Memory B cell (primary cell): ENCODE data around the gene CTNNBIP1.

Experiments used
- ATAC-seq: fragments of 150-1000 bp; cut with Tn5 transposase; 2 replicates; pipeline ENCODE4 v1.10.0; 2021; ENCODE audit warnings: low read depth, mild to moderate bottlenecking, moderate library complexity
- DNase-seq, 2 donors: peaks; one replicate each; pipeline ENCODE4 v3.0.0; 2022; ENCODE audit warnings: low spot score in 2 of 2
- H3K27ac Mint-ChIP-seq: one replicate; pipeline ENCODE4 v1.8.0; 2022; ENCODE audit warnings: mild to moderate bottlenecking, moderate library complexity, mixed read lengths
- H3K27me3 Mint-ChIP-seq: one replicate; pipeline ENCODE4 v1.8.0; 2022; ENCODE audit warnings: mixed read lengths
- H3K36me3 Mint-ChIP-seq: one replicate; pipeline ENCODE4 v1.8.0; 2022; ENCODE audit warnings: mild to moderate bottlenecking, mixed read lengths
- H3K4me1 Mint-ChIP-seq: one replicate; pipeline ENCODE4 v1.8.0; 2022; ENCODE audit warnings: mixed read lengths
- H3K4me3 Mint-ChIP-seq: one replicate; pipeline ENCODE4 v1.8.0; 2022; ENCODE audit warnings: mild to moderate bottlenecking, moderate library complexity, mixed read lengths
- H3K9me3 Mint-ChIP-seq: one replicate; pipeline ENCODE4 v1.8.0; 2022; ENCODE audit warnings: mixed read lengths

The CTNNBIP1 gene

DNA sequence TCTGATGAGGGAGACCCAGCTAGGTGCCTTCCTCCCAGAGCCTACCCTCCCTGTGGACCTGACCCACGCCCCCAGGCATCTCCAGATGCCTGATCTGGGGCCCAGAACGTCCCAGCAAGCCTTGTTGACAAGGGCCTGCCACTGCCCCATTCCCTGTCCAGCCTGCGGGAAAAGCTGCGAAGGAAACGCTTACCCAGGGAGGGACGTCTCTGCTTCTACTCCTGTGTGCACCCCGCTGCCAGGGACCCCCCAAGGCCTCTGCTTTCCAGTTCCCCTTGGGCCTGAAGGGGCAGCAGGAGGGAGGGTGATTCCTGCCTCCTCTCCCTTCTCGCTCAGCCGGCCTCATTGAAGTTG, 74.7 kb downstream of the CTNNBIP1 start:
- Mint-ChIP-seq H3K27ac (no peak overlapping the region), H3K27me3 (no peaks in the 10 kb centered on the region), H3K36me3 (no peaks in the 10 kb centered on the region), H3K4me3 (no peak overlapping the region), H3K4me1 (peaks cover 3% of the 10 kb centered on the region), H3K9me3 (no peaks in the 10 kb centered on the region)
- ATAC-seq (no peak), DNase-seq (no peak)

DNA sequence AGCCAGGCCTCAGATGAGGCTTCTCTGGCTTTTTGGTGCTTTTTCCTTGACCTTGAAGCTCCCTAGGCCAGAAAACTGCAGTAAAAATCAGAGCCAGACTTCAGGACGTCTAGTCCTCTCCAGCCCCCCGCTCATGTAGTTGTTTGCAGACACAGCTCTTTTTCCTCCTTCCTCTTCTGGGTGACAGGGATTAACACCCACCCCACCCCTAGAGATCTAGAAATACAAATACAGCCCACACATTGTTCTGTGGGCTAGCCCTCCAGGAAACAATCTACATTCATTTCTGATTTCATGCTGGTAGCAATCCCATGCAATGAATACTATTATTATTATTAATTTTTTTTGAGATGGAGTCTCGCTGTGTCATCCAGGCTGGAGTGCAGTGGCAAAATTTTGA, 76.4 kb downstream of the CTNNBIP1 start:
- H3K36me3 Mint-ChIP-seq: no peaks in the 10 kb centered on the region
- ATAC-seq (no peak), DNase-seq (no peak)
- H3K4me3 Mint-ChIP-seq: no peak overlapping the region
- H3K9me3 Mint-ChIP-seq: no peaks in the 10 kb centered on the region
- H3K4me1 Mint-ChIP-seq: peaks cover 3% of the 10 kb centered on the region
- no peak overlapping the region for H3K27ac Mint-ChIP-seq
- H3K27me3 Mint-ChIP-seq: no peaks in the 10 kb centered on the region

GRCh38 chr1:9827558-9828185, 82.4 kb downstream of the CTNNBIP1 start:
- Mint-ChIP-seq H3K27me3 (no peaks in the 10 kb centered on the region), H3K27ac (no peak overlapping the region), H3K4me1 (peaks cover 16% of the 10 kb centered on the region), H3K36me3 (no peaks in the 10 kb centered on the region), H3K9me3 (no peaks in the 10 kb centered on the region), H3K4me3 (no peak overlapping the region)
- no peak for ATAC-seq
- no peak for DNase-seq

DNA sequence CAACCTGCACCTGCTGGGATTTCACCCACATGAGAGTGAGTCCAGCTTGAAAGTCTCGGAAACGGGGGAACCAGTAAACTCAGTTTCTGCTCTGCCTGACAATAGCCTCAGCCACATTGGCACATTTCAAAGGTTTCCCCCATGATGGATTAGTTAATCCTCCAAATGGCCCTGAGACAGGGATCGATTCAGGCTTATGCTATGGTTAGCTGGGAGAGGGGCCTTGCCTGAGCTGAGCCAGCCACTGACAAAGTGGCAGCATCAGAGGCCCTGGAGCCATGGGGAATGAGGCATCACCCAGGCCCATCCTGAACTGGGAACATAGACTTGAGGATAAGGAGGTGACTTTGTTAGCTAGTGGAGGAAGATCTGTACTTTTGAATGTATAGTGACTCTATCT, 83.5 kb downstream of the CTNNBIP1 start:
- ATAC-seq (no peak), DNase-seq (no peak)
- no peaks in the 10 kb centered on the region for H3K27me3 Mint-ChIP-seq
- peak overlapping the region; percentile 51 for H3K27ac Mint-ChIP-seq
- peaks cover 19% of the 10 kb centered on the region for H3K4me1 Mint-ChIP-seq
- no peaks in the 10 kb centered on the region for H3K9me3 Mint-ChIP-seq
- no peaks in the 10 kb centered on the region for H3K36me3 Mint-ChIP-seq
- no peak overlapping the region for H3K4me3 Mint-ChIP-seq

DNA sequence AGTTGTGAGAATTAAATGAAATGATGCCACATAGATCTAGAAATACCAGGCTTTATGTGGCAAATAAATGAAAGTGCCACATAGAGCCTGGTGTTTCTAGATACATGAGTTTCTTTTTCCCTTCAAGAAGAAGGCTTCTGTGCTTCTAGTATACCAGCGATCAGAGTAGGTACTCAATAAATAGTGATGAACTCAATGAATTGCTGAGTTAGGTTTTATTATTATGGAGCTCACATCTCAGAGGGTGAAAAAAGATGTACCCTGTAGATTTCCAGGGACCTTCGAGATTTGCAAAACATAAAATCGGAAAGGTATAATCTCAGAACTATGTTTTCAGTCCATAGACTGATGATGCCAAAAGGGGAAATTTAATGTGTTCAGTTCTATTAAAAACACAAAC, 84.0 kb downstream of the CTNNBIP1 start:
- H3K27ac Mint-ChIP-seq: peak overlapping the region; percentile 51
- ATAC-seq: no peak
- H3K9me3 Mint-ChIP-seq: no peaks in the 10 kb centered on the region
- DNase-seq: no peak
- no peak overlapping the region for H3K4me3 Mint-ChIP-seq
- no peaks in the 10 kb centered on the region for H3K27me3 Mint-ChIP-seq
- H3K4me1 Mint-ChIP-seq: peaks cover 19% of the 10 kb centered on the region
- no peaks in the 10 kb centered on the region for H3K36me3 Mint-ChIP-seq

GRCh38 chr1:9825093-9826074, 84.7 kb downstream of the CTNNBIP1 start:
- Mint-ChIP-seq H3K4me1 (peaks cover 23% of the 10 kb centered on the region), H3K4me3 (peak overlapping the region; percentile 48), H3K9me3 (no peaks in the 10 kb centered on the region), H3K27ac (peak overlapping the region; percentile 51), H3K36me3 (no peaks in the 10 kb centered on the region), H3K27me3 (no peaks in the 10 kb centered on the region)
- no peak for ATAC-seq
- no peak for DNase-seq

GRCh38 chr1:9824702-9825089, 85.4 kb downstream of the CTNNBIP1 start:
- ATAC-seq: no peak
- peaks cover 2% of the 10 kb centered on the region for H3K36me3 Mint-ChIP-seq
- no peaks in the 10 kb centered on the region for H3K9me3 Mint-ChIP-seq
- DNase-seq: peak in 1 of 2 donors; percentile 25
- H3K4me3 Mint-ChIP-seq: peak overlapping the region; percentile 48
- no peaks in the 10 kb centered on the region for H3K27me3 Mint-ChIP-seq
- H3K4me1 Mint-ChIP-seq: peaks cover 23% of the 10 kb centered on the region
- H3K27ac Mint-ChIP-seq: peak overlapping the region; percentile 51

DNA sequence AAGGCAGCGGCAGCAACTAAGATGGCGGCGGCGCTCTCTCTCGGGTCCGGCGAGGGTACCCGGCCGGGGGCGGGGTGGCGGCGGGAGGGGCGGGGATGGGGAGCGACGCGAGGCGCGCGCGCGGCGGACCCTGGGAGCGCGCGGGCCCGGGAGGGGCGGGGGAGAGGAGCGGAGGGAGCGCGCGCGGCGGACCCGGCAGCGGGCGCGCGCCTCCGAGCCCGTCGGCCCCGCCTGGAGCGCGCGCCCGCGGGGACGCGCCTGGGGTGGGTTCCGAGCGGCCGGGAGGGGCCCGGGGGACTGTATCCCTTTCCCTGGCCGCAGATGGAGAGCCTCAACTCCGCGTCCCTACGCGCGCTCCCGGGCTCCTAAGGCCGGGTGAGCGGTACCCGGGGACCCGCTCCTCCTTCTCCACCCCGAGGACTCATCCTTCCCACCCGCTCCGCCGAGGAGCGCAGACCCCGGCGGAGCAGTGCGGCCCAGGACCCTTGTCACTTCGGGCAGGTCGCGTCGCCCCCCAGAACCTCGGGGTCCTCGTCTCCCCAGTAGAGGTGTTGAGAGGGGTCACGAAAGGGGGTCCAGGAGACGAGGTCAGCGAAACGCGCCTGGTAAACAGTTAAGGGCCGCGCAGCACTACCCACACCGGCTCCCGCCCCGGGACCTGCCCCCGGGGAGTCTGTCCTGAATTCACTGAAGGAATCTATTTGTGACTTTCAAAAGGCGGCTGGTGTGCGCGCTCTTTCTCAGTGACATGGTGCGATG, 85.9 kb downstream of the CTNNBIP1 start, which contains the start of gene CLSTN1:
CLSTN1 (minus strand) TSS at position 23 of the 759 bp plus-strand sequence. CDS start 232 bp downstream, outside the sequence.
- H3K27me3 Mint-ChIP-seq: no peaks in the 10 kb centered on the region

DNA sequence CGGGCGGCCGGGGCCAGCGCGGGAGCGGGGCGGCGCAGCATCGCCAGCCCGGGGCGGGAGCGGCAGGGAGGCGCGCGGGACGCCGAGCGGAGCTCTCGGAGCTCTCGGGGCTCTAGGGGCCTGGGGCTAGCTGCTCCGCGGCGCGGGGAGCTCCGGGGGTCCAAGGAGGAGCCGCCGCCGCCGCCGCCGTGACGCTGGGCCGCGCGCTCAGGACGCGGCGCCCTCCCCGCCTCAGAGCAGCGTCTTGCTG, 86.5 kb downstream of the CTNNBIP1 start:
- DNase-seq (no peak), ATAC-seq (peak; percentile 20)
- H3K27me3 Mint-ChIP-seq: no peaks in the 10 kb centered on the region
- H3K4me1 Mint-ChIP-seq: peaks cover 23% of the 10 kb centered on the region
- peak overlapping the region; percentile 81 for H3K4me3 Mint-ChIP-seq
- peaks cover 2% of the 10 kb centered on the region for H3K36me3 Mint-ChIP-seq
- H3K9me3 Mint-ChIP-seq: no peaks in the 10 kb centered on the region
- H3K27ac Mint-ChIP-seq: no peak overlapping the region

More for the DNA sequence above, 85.9 kb downstream of the CTNNBIP1 start, which contains the start of gene CLSTN1:
- peak; percentile 81 to 82 for DNase-seq
- Mint-ChIP-seq H3K27ac (peak within 1 kb of the TSS; percentile 51), H3K4me1 (peaks cover 23% of the 10 kb centered on the region), H3K4me3 (peak within 1 kb of the TSS; percentile 88), H3K9me3 (no peaks in the 10 kb centered on the region), H3K36me3 (peaks cover 2% of the 10 kb centered on the region)
- peak; percentile 82 for ATAC-seq

GRCh38 chr1:9822897-9823692, 87.0 kb downstream of the CTNNBIP1 start:
- DNase-seq: no peak
- H3K4me3 Mint-ChIP-seq: peak overlapping the region; percentile 88
- H3K4me1 Mint-ChIP-seq: peaks cover 23% of the 10 kb centered on the region

GRCh38 chr1:9822490-9822889, 87.6 kb downstream of the CTNNBIP1 start:
- DNase-seq (no peak), ATAC-seq (no peak)
- Mint-ChIP-seq H3K4me1 (peaks cover 23% of the 10 kb centered on the region), H3K27ac (peak overlapping the region; percentile 35), H3K9me3 (no peaks in the 10 kb centered on the region), H3K4me3 (peak overlapping the region; percentile 88), H3K36me3 (peaks cover 2% of the 10 kb centered on the region), H3K27me3 (no peaks in the 10 kb centered on the region)

More at GRCh38 chr1:9822897-9823692, 87.0 kb downstream of the CTNNBIP1 start:
- peaks cover 2% of the 10 kb centered on the region for H3K36me3 Mint-ChIP-seq
- ATAC-seq: peak; percentile 4
- H3K27me3 Mint-ChIP-seq: no peaks in the 10 kb centered on the region
- peak overlapping the region; percentile 35 for H3K27ac Mint-ChIP-seq
- H3K9me3 Mint-ChIP-seq: no peaks in the 10 kb centered on the region

- peaks cover 22% of the 10 kb centered on the region for H3K4me1 Mint-ChIP-seq
- H3K4me3 Mint-ChIP-seq: no peak overlapping the region
- no peak for DNase-seq
- H3K36me3 Mint-ChIP-seq: peaks cover 2% of the 10 kb centered on the region
- H3K9me3 Mint-ChIP-seq: no peaks in the 10 kb centered on the region
- no peak for ATAC-seq
- H3K27ac Mint-ChIP-seq: no peak overlapping the region
- H3K27me3 Mint-ChIP-seq: no peaks in the 10 kb centered on the region
Measured at GRCh38 chr1:9821710-9822109, 88.4 kb downstream of the CTNNBIP1 start.

DNA sequence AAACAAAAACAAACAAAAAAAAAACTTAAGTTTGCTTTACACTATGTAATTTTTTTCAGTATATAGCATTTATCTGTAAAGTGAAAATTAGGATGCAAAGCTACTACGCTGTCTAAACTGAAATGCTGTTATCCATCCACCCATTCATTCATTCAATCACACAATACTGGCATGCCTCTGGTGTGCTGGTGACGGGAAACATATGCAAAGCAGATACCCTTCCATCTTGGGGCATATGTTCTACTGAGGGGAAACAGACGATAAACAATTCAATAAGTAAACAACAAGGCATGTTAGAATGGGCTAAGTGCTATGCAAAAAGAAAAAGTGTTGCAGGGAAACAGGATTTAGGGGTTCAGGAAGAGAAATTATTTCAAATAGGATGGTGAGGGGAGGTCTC, 89.5 kb downstream of the CTNNBIP1 start:
- no peaks in the 10 kb centered on the region for H3K27me3 Mint-ChIP-seq
- H3K9me3 Mint-ChIP-seq: no peaks in the 10 kb centered on the region
- peaks cover 23% of the 10 kb centered on the region for H3K4me1 Mint-ChIP-seq
- DNase-seq (no peak), ATAC-seq (no peak)
- no peak overlapping the region for H3K4me3 Mint-ChIP-seq
- H3K27ac Mint-ChIP-seq: no peak overlapping the region
- H3K36me3 Mint-ChIP-seq: peaks cover 2% of the 10 kb centered on the region
